ENCODE measurements around the gene KRT25. TPM values are rescaled to one million over a fixed set of nuclear protein-coding genes. Genes with fewer than 3 reads are reported as not detected.
"Not testable (repeated sequence)": the region's sequence is repeated elsewhere in the genome, so short reads cannot be mapped to it uniquely, and the experiment has no call there.

Gene KRT25
- total and polyA plus RNA-seq, 8 donors = not detected

- DNase-seq = no peak
- no peaks in the 10 kb centered on the region for H3K9me3 ChIP-seq
- WGBS, 2 donors = 70 to 71% methylated on average over 6 of the region's 6 CpGs
These were observed 4.7 kb downstream of the KRT25 start for GRCh38 chr17:40750391-40750790.

DNA sequence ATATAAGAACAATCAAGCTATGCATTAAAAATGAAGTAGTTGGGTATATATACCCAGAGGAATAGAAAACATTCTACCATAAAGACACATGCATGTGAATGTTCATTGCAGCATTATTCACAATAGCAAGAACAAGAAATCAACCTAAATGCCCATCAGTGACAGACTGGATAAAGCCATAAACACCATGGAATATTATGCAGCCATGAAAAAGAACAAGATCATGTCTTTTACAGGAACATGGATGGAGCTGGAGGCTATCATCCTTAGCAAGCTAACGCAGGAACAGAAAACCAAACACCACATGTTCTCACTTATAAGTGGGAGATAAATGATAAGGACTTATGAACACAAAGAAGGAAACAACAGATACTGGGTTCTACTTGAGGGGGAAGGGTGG lies 6.5 kb downstream of the KRT25 start:
- DNase-seq, ATAC-seq: not testable (repeated sequence)
- WGBS, 2 donors = 49 to 57% methylated on average over 1 of the region's 1 CpG

More at GRCh38 chr17:40750391-40750790, 4.7 kb downstream of the KRT25 start:
- Histone ChIP-seq H3K4me1 (no peaks in the 10 kb centered on the region), H3K27me3 (peaks cover 0 to 6% (median 0%) of the 10 kb centered on the region in 4 donors), H3K36me3 (no peaks in the 10 kb centered on the region), H3K27ac (no peak overlapping the region), H3K4me3 (no peak overlapping the region)
- TF ChIP-seq, protein P1, sequence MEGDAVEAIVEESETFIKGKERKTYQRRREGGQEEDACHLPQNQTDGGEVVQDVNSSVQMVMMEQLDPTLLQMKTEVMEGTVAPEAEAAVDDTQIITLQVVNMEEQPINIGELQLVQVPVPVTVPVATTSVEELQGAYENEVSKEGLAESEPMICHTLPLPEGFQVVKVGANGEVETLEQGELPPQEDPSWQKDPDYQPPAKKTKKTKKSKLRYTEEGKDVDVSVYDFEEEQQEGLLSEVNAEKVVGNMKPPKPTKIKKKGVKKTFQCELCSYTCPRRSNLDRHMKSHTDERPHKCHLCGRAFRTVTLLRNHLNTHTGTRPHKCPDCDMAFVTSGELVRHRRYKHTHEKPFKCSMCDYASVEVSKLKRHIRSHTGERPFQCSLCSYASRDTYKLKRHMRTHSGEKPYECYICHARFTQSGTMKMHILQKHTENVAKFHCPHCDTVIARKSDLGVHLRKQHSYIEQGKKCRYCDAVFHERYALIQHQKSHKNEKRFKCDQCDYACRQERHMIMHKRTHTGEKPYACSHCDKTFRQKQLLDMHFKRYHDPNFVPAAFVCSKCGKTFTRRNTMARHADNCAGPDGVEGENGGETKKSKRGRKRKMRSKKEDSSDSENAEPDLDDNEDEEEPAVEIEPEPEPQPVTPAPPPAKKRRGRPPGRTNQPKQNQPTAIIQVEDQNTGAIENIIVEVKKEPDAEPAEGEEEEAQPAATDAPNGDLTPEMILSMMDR (IDR thresholded peaks at IDR 0.05) = no peak
- ATAC-seq (no peak), FAIRE-seq (no peak)
- intact Hi-C loops (cut with DNase I) = no loop called here

DNA sequence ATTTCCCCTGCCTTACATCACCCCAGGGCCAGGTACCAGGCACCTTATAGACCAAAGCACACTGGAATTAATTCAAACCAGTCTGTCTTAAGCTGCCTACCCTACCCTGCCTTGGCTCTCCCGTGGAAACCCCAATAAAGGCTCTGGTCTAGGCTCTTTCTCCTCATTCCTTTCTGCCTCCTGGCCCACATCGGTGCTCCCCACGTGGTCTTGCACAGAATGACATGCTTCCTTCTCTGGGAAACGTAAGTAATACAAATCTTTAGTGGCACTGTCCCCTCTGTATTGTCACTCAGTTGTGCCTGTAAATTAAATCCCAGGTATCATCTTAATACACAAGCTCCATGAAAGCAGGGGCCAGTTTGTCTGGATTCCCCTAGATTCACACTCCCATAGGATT lies 16.6 kb downstream of the KRT25 start:
- Histone ChIP-seq H3K27ac (no peak overlapping the region), H3K9me3 (no peaks in the 10 kb centered on the region), H3K27me3 (no peaks in the 10 kb centered on the region), H3K4me1 (no peaks in the 10 kb centered on the region), H3K36me3 (no peaks in the 10 kb centered on the region), H3K4me3 (no peak overlapping the region)
- DNase-seq = no peak
- TF ChIP-seq, protein P1 (IDR thresholded peaks at IDR 0.05) = no peak
- intact Hi-C loops (cut with DNase I) = no loop called here
- no peak for FAIRE-seq
- no peak for ATAC-seq
- 43 to 58% methylated on average over 4 of the region's 4 CpGs for WGBS, 2 donors

More for the DNA sequence above, 6.5 kb downstream of the KRT25 start:
- H3K27ac ChIP-seq; H3K36me3 ChIP-seq; FAIRE-seq; H3K4me3 ChIP-seq; H3K4me1 ChIP-seq; intact Hi-C loops (cut with DNase I); H3K27me3 ChIP-seq; H3K9me3 ChIP-seq: not testable (repeated sequence)

GRCh38 chr17:40735016-40735415 lies 20.1 kb downstream of the KRT25 start:
- Histone ChIP-seq H3K27ac (no peak overlapping the region), H3K4me1 (no peaks in the 10 kb centered on the region), H3K4me3 (no peak overlapping the region), H3K36me3 (no peaks in the 10 kb centered on the region), H3K9me3 (no peaks in the 10 kb centered on the region), H3K27me3 (no peaks in the 10 kb centered on the region)
- DNase-seq = no peak
- ATAC-seq = no peak
- intact Hi-C loops (cut with DNase I) = no loop called here
- FAIRE-seq = no peak
- WGBS, 2 donors = 74 to 86% methylated on average over 1 of the region's 1 CpG
- TF ChIP-seq, protein P1 (IDR thresholded peaks at IDR 0.05) = no peak

- Histone ChIP-seq H3K27me3 (no peaks in the 10 kb centered on the region), H3K27ac (no peak overlapping the region), H3K36me3 (no peaks in the 10 kb centered on the region), H3K4me1 (no peaks in the 10 kb centered on the region), H3K9me3 (no peaks in the 10 kb centered on the region), H3K4me3 (no peak overlapping the region)
- intact Hi-C loops (cut with DNase I) = no loop called here
- DNase-seq = no peak
- ATAC-seq = no peak
- TF ChIP-seq, protein P1 (IDR thresholded peaks at IDR 0.05) = no peak
- 78 to 86% methylated on average over 6 of the region's 6 CpGs for WGBS, 2 donors
- no peak for FAIRE-seq
These were observed 21.1 kb downstream of the KRT25 start for GRCh38 chr17:40734018-40734417.

Measured in pancreas (tissue), 10 donors.